Measurements from ENCODE around the gene BEX2.
"Not testable (repeated sequence)": the region's sequence is repeated elsewhere in the genome, so short reads cannot be mapped to it uniquely, and the experiment has no call there.

The BEX2 gene

GRCh38 chrX:103310555-103311398 is at the start of gene BEX2:
Gene BEX2 (minus strand): TSS chrX:103310990. CDS start chrX:103309976, 1,014 bp downstream.
- peak; percentile 50 to 68 for DNase-seq (ENCODE audit: low read depth in 2 of 2)

GRCh38 chrX:103360092-103360491 is 49.3 kb upstream of the BEX2 start:
- no peak for DNase-seq (ENCODE audit: low read depth in 2 of 2)

GRCh38 chrX:103359605-103360004 is 48.8 kb upstream of the BEX2 start:
- not testable (repeated sequence) for DNase-seq (ENCODE audit: low read depth in 2 of 2)

GRCh38 chrX:103357871-103358270 is 47.1 kb upstream of the BEX2 start:
- DNase-seq (ENCODE audit: low read depth in 2 of 2), result no peak

GRCh38 chrX:103356858-103357257 is 46.1 kb upstream of the BEX2 start:
- no peak for DNase-seq (ENCODE audit: low read depth in 2 of 2)

- no peak for DNase-seq (ENCODE audit: low read depth in 2 of 2)
These were observed 45.5 kb upstream of the BEX2 start, which contains the start of gene TCEAL9 for GRCh38 chrX:103356130-103356798. Gene TCEAL9 (plus strand): TSS chrX:103356506. CDS start chrX:103357685, 1,179 bp downstream.

- DNase-seq (ENCODE audit: low read depth in 2 of 2), result no peak
These were observed 37.0 kb upstream of the BEX2 start for GRCh38 chrX:103347682-103348397.

GRCh38 chrX:103344606-103345005 is 33.8 kb upstream of the BEX2 start:
- DNase-seq (ENCODE audit: low read depth in 2 of 2), result no peak

- peak in 1 of 2 donors; percentile 2 for DNase-seq (ENCODE audit: low read depth in 2 of 2)
These were observed 32.3 kb upstream of the BEX2 start for GRCh38 chrX:103343105-103343504.

GRCh38 chrX:103338663-103339062 is 27.9 kb upstream of the BEX2 start:
- no peak for DNase-seq (ENCODE audit: low read depth in 2 of 2)

- DNase-seq (ENCODE audit: low read depth in 2 of 2), result no peak
These were observed 20.0 kb upstream of the BEX2 start for GRCh38 chrX:103330681-103331288.

GRCh38 chrX:103329991-103330390 is 19.2 kb upstream of the BEX2 start, which contains the start of gene TCEAL7:
Gene TCEAL7 (plus strand): TSS chrX:103330239. CDS start chrX:103331404, 1,165 bp downstream.
- DNase-seq (ENCODE audit: low read depth in 2 of 2), result no peak

GRCh38 chrX:103311399-103311780 is 600 bp upstream of the BEX2 start:
- DNase-seq (ENCODE audit: low read depth in 2 of 2), result no peak

- DNase-seq (ENCODE audit: low read depth in 2 of 2), result no peak
These were observed 783 bp downstream of the BEX2 start for GRCh38 chrX:103309860-103310554.

- not testable (repeated sequence) for DNase-seq (ENCODE audit: low read depth in 2 of 2)
These were observed 5.1 kb downstream of the BEX2 start for GRCh38 chrX:103305666-103306065.

- DNase-seq (ENCODE audit: low read depth in 2 of 2), result no peak
These were observed 6.1 kb downstream of the BEX2 start for GRCh38 chrX:103304705-103305104.

- no peak for DNase-seq (ENCODE audit: low read depth in 2 of 2)
These were observed 17.7 kb downstream of the BEX2 start for GRCh38 chrX:103293118-103293517.

- no peak for DNase-seq (ENCODE audit: low read depth in 2 of 2)
These were observed 31.2 kb downstream of the BEX2 start for GRCh38 chrX:103279624-103280023.

GRCh38 chrX:103276581-103277002 is 34.2 kb downstream of the BEX2 start, which contains the start of gene TCEAL5:
Gene TCEAL5 (minus strand): TSS chrX:103276750. CDS start chrX:103274563, 2,187 bp downstream.
- no peak for DNase-seq (ENCODE audit: low read depth in 2 of 2)

GRCh38 chrX:103275947-103276567 is 34.7 kb downstream of the BEX2 start:
- DNase-seq (ENCODE audit: low read depth in 2 of 2), result no peak

All from stimulated activated CD8-positive, alpha-beta memory T cell treated with anti-CD3 and anti-CD28 coated beads, Interleukin-7, amount 100 ng/mL, for 1 hour (primary cell).